Activated T-helper 2 cell treated with anti-CD3 and anti-CD28 coated beads, Interferon-gamma antibody, Interleukin-2, Interleukin-4, amounts not matched to agents 10 μg/mL and 5 μg/mL and 100 μg/mL, durations not matched to agents 14 hours and 24 hours and 36 hours (primary cell): ENCODE data around the gene WDFY4. TPM values are rescaled to one million over a fixed set of nuclear protein-coding genes. Genes with fewer than 3 reads are reported as not detected.

Source experiments
- DNase-seq: peaks from one replicate; pipeline ENCODE4 v3.0.0; 2021; ENCODE audit warnings: low spot score
- H3K27ac Mint-ChIP-seq: one replicate; pipeline ENCODE4 v1.8.0; 2021; ENCODE audit warnings: mixed read lengths
- H3K27me3 Mint-ChIP-seq: one replicate; pipeline ENCODE4 v1.8.0; 2021; ENCODE audit warnings: low read depth, mixed read lengths
- H3K36me3 Mint-ChIP-seq: one replicate; pipeline ENCODE4 v1.8.0; 2021; ENCODE audit warnings: low read depth, mixed read lengths
- H3K4me1 Mint-ChIP-seq: one replicate; pipeline ENCODE4 v1.8.0; 2021; ENCODE audit warnings: low read depth, mixed read lengths
- H3K4me3 Mint-ChIP-seq: one replicate; pipeline ENCODE4 v1.8.0; 2021; ENCODE audit warnings: low read depth, mild to moderate bottlenecking, moderate library complexity, mixed read lengths
- H3K9me3 Mint-ChIP-seq: one replicate; pipeline ENCODE4 v1.8.0; 2021; ENCODE audit warnings: mixed read lengths
- intact Hi-C: fragments of 100-400 bp; cut with micrococcal nuclease; formaldehyde crosslinking; loops from one replicate; pipeline ENCODE4 v1.15.1; 2023
- total RNA-seq: library from RNA; stranded (reverse); gene quantifications from 2 replicates; pipeline ENCODE4 v1.2.3, GENCODE V29; 2022

The WDFY4 gene
- total RNA-seq, 1 donor from 2014 or later, result 0.21 TPM

DNA sequence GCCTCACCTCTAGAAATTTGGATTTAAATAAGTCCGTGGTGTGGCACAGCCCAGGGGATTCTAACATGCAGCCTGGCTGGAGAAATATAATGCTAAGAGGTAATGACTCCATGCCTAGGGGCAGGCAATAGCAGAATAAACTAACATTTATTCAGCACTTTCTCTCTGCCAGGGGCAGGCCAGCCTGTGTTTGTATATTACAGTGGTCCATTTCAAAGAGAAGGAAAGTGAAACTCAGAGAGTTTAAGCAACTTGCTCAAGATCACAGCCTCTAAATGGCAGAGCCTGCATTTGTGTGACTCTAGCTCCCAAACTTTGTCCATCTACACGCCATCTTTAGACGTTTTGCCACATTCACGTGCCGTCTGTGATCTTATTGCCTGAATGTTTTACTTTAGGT, 261.7 kb downstream of the WDFY4 start:
- no peak for DNase-seq
- Mint-ChIP-seq H3K27ac (no peak overlapping the region), H3K27me3 (no peaks in the 10 kb centered on the region), H3K36me3 (no peaks in the 10 kb centered on the region), H3K4me3 (no peak overlapping the region), H3K4me1 (no peaks in the 10 kb centered on the region), H3K9me3 (no peaks in the 10 kb centered on the region)
- intact Hi-C loops, result no loop called here

DNA sequence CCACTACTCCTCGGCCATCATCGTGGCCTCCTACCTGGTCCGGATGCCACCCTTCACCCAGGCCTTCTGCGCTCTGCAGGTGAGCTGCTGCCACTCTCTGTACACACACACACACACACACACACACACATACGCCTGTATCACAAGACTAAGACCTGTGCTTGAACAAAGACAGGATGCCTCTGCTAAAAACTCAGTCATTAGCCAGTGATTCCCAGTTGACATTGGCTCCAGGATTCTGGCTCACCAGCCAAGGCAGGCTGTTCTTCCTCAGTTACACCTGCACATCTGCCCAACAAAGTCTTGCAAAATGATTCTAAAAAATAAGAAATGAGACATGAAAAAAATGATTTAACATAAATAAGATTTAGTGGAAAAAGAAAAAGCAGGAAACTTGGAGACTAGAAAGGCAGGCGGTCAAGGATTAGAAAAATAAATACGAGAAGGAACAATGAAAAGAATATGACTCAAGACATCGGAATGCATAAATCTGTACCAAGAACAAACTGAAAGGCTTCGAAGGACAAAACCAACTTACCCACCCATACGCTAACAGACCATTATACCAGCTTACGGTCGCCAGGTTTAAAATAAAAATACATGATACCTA, 262.3 kb downstream of the WDFY4 start:
- no peak overlapping the region for H3K27ac Mint-ChIP-seq
- intact Hi-C loops, result no loop called here
- no peaks in the 10 kb centered on the region for H3K9me3 Mint-ChIP-seq
- H3K4me3 Mint-ChIP-seq, result no peak overlapping the region
- no peaks in the 10 kb centered on the region for H3K27me3 Mint-ChIP-seq
- H3K4me1 Mint-ChIP-seq, result no peaks in the 10 kb centered on the region
- no peak for DNase-seq
- H3K36me3 Mint-ChIP-seq, result no peaks in the 10 kb centered on the region

- no peak for DNase-seq
- Mint-ChIP-seq H3K4me3 (no peak overlapping the region), H3K27ac (no peak overlapping the region), H3K27me3 (no peaks in the 10 kb centered on the region), H3K9me3 (no peaks in the 10 kb centered on the region), H3K36me3 (no peaks in the 10 kb centered on the region), H3K4me1 (no peaks in the 10 kb centered on the region)
- intact Hi-C loops, result no loop called here
These were observed 263.2 kb downstream of the WDFY4 start for GRCh38 chr10:48947690-48948469.

DNA sequence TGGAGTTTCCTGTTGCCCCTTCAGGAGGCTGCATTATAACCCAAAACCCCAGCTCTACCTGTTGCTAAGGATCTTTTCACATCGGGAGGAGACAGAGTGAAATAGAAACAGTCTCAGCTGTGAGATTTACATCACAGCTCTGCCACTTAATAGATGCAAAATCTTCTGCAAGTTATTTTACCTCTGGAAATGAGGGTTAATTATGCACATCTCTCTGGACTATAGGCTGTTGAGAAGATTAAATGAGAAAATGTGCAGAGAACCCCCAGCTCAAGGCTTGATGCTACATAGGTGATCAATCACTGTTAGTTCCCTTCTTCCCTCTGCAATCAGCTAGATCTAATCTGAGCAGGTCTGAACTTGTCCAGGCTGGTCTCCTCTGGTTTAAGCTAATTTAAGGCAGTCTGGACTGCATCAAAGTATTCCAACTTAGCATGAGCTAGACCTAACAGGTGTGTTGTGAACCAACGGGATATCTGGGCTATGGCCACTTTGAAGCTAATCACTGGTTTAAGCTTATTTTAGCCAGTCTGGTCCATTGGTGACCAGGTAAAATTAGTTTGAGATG, 263.9 kb downstream of the WDFY4 start:
- H3K27ac Mint-ChIP-seq, result no peak overlapping the region
- intact Hi-C loops, result no loop called here
- no peak for DNase-seq
- H3K9me3 Mint-ChIP-seq, result no peaks in the 10 kb centered on the region
- H3K4me3 Mint-ChIP-seq, result no peak overlapping the region
- no peaks in the 10 kb centered on the region for H3K36me3 Mint-ChIP-seq
- H3K4me1 Mint-ChIP-seq, result no peaks in the 10 kb centered on the region
- H3K27me3 Mint-ChIP-seq, result no peaks in the 10 kb centered on the region

DNA sequence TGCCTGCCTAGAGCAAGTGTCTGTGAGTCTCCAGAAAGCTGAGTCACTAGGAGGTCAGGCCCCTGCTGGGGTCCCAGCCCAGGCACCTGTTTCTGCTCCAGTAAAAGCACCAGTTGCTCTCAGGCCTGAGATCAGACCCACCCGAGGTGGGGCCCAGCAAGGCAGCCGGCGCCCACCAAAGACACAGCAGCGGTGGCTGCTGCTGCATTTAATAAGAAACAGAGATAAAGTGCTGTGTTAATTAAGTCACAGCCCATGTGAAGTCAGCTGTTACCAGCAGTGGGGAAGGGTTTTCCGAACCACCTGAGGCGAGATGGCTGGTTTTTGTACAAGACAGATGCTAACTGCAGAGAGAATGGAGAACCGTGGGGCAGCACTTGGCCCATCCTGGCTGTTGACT, 267.0 kb downstream of the WDFY4 start:
- H3K9me3 Mint-ChIP-seq, result no peaks in the 10 kb centered on the region
- no peaks in the 10 kb centered on the region for H3K36me3 Mint-ChIP-seq

GRCh38 chr10:48957361-48958151, 272.9 kb downstream of the WDFY4 start:
- H3K27me3 Mint-ChIP-seq, result peaks cover 7% of the 10 kb centered on the region
- no peak for DNase-seq
- no peaks in the 10 kb centered on the region for H3K9me3 Mint-ChIP-seq
- intact Hi-C loops, result no loop called here
- no peaks in the 10 kb centered on the region for H3K4me1 Mint-ChIP-seq
- no peak overlapping the region for H3K4me3 Mint-ChIP-seq
- H3K36me3 Mint-ChIP-seq, result no peaks in the 10 kb centered on the region
- H3K27ac Mint-ChIP-seq, result no peak overlapping the region

More for the DNA sequence above, 267.0 kb downstream of the WDFY4 start:
- intact Hi-C loops, result no loop called here
- Mint-ChIP-seq H3K4me3 (no peak overlapping the region), H3K27me3 (no peaks in the 10 kb centered on the region), H3K27ac (no peak overlapping the region), H3K4me1 (no peaks in the 10 kb centered on the region)
- no peak for DNase-seq

GRCh38 chr10:48958598-48959190, 274.0 kb downstream of the WDFY4 start:
- no peaks in the 10 kb centered on the region for H3K9me3 Mint-ChIP-seq
- H3K4me3 Mint-ChIP-seq, result no peak overlapping the region
- no peaks in the 10 kb centered on the region for H3K36me3 Mint-ChIP-seq
- intact Hi-C loops, result no loop called here
- peaks cover 7% of the 10 kb centered on the region for H3K27me3 Mint-ChIP-seq
- no peaks in the 10 kb centered on the region for H3K4me1 Mint-ChIP-seq
- DNase-seq, result no peak
- H3K27ac Mint-ChIP-seq, result no peak overlapping the region

DNA sequence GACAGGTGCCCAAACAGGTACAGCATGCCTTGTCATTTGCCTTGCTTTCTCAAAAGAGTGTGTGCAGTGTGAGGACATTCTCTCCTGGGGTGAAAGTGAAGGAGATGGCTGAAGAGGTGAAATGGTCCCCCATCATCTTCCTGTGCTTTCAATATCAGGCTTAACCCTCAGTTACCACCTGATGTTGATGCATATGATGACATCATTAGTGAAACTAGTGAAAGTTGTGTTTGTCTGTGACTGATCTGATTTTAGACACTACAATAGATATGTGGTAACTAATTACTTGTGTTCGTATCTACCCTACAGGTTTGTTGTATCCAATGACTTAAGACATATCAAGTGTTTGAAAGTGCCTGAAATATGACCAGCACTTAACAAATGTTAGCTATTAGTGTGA, 279.4 kb downstream of the WDFY4 start:
- no peak for DNase-seq
- peaks cover 7% of the 10 kb centered on the region for H3K27me3 Mint-ChIP-seq
- no peaks in the 10 kb centered on the region for H3K9me3 Mint-ChIP-seq
- H3K27ac Mint-ChIP-seq, result no peak overlapping the region
- intact Hi-C loops, result no loop called here
- no peaks in the 10 kb centered on the region for H3K4me1 Mint-ChIP-seq
- H3K36me3 Mint-ChIP-seq, result no peaks in the 10 kb centered on the region
- no peak overlapping the region for H3K4me3 Mint-ChIP-seq

- Mint-ChIP-seq H3K36me3 (no peaks in the 10 kb centered on the region), H3K4me1 (no peaks in the 10 kb centered on the region), H3K27ac (no peak overlapping the region), H3K9me3 (no peaks in the 10 kb centered on the region), H3K27me3 (peaks cover 7% of the 10 kb centered on the region), H3K4me3 (no peak overlapping the region)
- no peak for DNase-seq
- intact Hi-C loops, result no loop called here
These were observed 280.8 kb downstream of the WDFY4 start for GRCh38 chr10:48965460-48965859.

DNA sequence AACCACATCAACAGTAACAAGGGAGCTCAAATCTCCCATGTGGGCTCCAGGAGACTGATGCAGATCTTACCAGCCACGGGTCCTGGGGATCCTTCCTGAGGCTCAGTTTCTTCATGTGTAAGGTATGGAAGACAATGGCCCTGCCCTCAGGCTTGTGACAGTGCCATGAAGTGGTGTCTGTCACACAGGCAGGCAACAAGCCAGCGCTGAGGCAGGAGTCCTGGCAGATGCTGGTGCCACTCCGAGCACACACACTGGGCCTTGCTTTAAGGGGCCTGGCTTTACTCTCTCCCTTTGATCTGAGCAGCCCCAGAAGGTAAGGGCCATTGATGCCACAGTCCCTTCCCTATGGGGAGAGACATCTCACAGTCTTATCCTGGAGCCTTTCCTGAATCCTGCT, 283.4 kb downstream of the WDFY4 start:
- Mint-ChIP-seq H3K27me3 (no peaks in the 10 kb centered on the region), H3K27ac (no peak overlapping the region), H3K9me3 (no peaks in the 10 kb centered on the region), H3K4me1 (peaks cover 1% of the 10 kb centered on the region), H3K36me3 (no peaks in the 10 kb centered on the region), H3K4me3 (no peak overlapping the region)
- no peak for DNase-seq
- intact Hi-C loops, result no loop called here

- Mint-ChIP-seq H3K4me3 (no peak overlapping the region), H3K9me3 (no peaks in the 10 kb centered on the region), H3K27me3 (no peaks in the 10 kb centered on the region), H3K27ac (no peak overlapping the region), H3K36me3 (no peaks in the 10 kb centered on the region), H3K4me1 (peaks cover 1% of the 10 kb centered on the region)
- DNase-seq, result no peak
- intact Hi-C loops, result no loop called here
These were observed 285.4 kb downstream of the WDFY4 start for GRCh38 chr10:48970046-48970445.

- Mint-ChIP-seq H3K36me3 (no peaks in the 10 kb centered on the region), H3K4me3 (no peak overlapping the region), H3K4me1 (peaks cover 1% of the 10 kb centered on the region), H3K9me3 (no peaks in the 10 kb centered on the region), H3K27ac (no peak overlapping the region), H3K27me3 (no peaks in the 10 kb centered on the region)
- intact Hi-C loops, result no loop called here
- DNase-seq, result no peak
These were observed 286.0 kb downstream of the WDFY4 start for GRCh38 chr10:48970654-48971053.
